Hepatic stellate cell (primary cell): ENCODE measurements around the gene DYSF.

Experiments used
- DNase-seq: peaks from one replicate; pipeline ENCODE4 v3.0.0; 2011; ENCODE audit warnings: low spot score

Gene DYSF

DNA sequence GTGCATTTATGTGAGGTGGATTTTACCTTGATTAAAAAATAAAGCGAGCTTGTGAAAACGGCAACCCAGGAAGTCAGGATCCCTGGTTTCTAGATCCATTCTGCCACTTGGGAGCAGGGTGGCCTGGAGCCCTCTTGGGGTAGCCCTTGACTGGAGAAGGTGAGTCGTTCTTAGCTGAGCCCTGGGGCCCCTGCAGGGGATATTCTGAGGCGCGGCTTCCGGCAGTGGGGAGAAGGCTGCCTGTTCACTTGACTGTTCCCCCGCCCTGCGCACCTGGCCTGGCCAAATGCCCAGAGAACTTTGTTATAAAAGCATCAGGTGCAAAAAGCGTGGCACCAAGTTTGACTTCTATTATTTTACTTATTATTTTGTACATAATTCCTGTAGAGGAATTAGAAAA, 221.9 kb downstream of the DYSF start:
- no peak for DNase-seq

DNA sequence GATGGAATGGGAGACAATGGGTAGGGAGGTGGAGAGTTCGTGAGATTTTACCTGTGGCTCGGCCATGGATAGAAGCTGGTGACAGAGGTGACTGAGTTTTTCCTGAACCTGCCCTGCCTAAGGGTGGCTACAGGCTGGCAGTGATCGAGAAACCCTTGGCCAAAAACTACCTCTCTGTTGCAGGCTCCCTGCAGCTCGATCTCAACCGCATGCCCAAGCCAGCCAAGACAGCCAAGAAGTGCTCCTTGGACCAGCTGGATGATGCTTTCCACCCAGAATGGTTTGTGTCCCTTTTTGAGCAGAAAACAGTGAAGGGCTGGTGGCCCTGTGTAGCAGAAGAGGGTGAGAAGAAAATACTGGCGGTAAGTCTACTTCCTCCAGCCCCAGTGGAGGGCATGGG, 225.5 kb downstream of the DYSF start:
- no peak for DNase-seq

DNA sequence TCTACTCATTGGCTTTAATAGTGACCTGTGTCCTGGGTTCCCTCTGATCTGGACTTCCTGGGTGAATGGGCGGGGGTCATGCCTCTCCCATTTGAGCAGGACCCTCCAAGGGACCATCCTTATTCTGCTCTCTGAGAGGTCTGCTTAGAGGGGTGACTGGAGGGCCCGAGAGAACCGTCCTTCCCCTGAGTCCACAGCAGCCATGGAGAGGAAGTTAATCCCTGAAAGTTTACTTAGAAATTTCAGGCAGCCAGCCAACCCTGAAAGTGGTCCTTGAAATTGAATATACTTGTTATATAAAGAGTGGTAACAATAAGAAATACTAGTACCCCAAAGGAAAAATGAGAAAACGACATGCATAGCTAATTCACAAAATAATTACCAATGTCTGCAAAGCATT, 226.1 kb downstream of the DYSF start:
- DNase-seq, result no peak

DNA sequence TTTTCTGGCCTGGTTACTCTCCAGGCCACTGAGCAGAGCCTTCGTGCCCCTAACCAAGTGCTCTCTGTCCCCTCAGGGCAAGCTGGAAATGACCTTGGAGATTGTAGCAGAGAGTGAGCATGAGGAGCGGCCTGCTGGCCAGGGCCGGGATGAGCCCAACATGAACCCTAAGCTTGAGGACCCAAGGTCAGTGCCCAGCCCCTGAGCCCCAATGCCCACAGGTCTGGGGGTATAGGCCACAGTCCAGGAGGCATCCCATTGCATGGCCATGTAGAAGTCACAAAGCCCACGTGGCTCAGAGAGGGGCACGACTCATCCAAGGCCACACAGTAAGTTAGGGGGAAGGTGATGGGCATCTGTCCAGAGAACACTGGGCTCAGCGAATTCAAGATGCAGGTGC, 227.6 kb downstream of the DYSF start:
- no peak for DNase-seq

DNA sequence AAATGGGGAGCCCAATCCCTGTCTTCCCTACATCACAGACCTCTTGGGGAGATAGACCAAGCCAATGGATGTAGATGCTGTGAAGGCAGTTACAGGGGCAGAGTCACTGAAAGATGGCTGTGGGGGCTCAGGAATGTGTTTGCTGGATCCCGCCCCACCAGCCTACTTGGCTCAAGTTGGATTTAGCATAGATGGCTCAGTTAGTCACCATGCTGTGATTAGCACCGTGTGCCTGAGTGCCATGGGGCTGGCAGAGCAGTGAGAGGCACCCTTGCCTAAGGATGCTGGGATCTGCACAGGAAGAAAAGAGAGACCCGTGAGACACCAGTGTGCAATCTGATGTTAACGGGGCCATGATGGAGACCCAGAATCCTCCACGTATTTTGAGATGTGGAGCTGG, 228.3 kb downstream of the DYSF start:
- DNase-seq, result no peak

DNA sequence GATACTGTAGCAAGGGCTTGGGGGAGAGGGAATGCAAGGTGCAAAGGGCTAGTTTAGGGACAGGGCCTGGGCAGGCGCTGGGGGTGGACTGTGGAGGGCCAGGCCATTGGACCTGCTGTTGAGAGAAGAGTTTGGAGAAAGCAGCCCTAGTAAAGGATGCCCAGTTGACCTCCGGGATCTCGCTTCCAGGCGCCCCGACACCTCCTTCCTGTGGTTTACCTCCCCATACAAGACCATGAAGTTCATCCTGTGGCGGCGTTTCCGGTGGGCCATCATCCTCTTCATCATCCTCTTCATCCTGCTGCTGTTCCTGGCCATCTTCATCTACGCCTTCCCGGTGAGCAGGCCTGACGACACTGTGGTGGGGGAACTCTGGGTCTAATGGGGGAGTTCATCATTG, 229.0 kb downstream of the DYSF start:
- no peak for DNase-seq

DNA sequence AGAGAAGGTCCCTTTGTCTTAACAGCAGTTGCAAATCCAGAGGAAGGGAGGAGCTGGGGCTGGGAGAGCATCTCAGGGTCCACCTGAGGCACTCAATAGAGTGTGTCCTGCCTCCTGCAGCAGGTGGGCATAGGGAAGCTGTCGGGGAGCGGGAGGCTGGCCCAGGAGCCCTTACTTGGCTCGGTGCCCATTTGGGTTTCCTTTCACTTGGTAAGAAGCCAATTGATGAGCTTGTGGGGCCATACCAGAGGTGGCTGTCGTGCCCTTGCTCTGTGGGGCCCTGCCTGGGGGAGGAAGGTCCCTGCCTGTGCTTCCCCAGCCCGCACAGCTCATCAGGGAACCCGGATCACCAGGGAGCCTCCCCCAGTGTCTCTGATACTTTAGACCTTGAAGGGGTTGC, 229.7 kb downstream of the DYSF start:
- DNase-seq, result no peak

DNA sequence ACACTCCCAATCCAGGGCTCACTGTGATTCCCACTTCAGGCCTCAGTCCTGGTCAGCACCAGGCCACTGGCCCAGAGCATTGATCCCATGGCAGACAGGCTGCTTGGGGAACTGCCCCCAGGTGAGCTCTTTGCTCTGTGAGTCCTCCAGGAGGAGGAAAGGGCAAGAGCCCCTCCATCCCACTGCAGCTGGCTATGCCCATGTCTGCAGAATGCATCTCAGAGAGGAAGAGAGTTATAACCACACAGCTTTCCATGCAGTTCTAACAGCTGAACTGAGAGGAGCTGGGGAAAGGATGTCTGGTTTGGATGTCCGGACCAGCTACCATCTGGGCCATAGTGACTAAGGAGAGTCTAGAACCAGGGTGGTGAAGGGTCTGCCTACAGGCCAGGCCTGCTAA, 230.3 kb downstream of the DYSF start:
- DNase-seq, result no peak

DNA sequence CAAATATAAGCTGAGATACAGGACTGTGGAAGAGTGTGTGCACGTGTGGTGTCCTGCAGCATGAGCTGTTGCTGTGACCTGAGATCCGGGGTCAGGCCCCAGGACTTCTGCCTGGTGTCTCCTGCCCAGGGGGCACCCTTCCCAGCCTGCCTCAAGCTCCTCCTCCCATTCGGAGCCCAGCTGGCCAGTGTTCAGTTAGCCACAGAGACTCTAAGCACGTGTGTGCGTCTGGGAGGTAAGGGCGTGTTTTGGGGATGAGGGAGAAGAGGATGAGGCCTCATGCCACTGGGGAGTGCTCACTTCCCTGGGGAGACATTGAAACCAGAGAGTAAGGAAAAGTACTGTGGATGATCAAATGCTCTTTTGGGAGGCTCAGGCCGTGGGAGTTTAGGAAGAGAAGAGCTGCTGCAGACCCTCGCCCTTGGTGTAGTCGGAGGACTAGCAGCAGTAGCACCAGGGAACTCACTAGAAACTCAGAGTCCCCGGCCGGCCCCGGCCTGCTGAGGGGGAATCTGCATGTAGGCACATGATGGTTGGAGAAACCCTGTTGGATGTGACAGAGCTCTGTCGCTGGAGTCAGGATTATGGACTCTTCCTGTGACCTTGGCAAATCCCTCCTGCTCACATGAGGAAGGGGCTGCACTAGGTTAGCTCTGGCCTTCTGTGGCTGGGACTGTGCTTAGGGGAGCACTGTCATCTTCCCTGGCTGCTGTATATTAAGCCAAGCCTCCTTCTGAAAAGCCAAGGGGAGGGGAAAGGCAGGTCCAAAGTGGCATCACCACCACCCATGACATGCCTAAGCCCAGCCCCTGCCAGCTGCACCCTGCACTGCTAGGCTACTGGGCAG, 231.1 kb downstream of the DYSF start:
- no peak for DNase-seq

DNA sequence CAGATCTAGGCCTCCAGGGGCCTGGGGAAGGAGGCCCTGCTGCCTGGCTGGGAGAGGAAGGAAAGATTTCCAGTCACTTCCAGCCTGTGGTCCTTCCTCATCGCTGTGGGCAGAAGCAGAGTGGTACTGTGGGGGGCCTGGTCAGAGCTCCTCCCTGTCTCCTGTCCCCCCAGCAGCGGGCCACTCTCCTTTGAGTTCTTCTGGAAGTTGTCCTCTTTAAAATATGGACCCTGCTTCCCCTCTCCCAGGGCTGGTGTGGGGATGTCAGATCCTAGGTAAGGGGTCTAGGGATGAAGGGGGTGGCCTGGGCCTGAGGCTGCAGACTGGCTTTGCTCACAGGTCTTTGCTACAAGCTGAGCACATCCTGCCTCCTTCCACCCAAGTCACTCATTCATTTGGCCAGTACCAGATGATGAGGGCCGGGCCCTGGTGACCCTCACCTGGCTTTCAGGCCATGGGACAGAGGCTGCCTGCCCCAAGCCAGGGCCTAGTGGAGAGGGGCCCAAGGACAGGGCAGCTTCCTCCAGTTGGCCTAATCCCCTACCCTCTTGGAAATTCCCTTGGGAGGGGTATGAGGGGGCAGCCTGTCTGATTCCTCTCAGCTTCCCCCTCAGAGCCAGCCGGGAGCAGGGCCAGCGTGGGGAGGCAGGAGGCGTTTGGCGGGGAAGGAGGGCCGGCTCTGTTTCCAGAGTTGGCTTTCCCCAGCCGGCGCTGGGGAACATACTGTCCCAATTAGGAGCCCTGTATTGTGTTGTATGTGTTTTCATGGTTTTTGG, 231.9 kb downstream of the DYSF start:
- DNase-seq, result no peak

DNA sequence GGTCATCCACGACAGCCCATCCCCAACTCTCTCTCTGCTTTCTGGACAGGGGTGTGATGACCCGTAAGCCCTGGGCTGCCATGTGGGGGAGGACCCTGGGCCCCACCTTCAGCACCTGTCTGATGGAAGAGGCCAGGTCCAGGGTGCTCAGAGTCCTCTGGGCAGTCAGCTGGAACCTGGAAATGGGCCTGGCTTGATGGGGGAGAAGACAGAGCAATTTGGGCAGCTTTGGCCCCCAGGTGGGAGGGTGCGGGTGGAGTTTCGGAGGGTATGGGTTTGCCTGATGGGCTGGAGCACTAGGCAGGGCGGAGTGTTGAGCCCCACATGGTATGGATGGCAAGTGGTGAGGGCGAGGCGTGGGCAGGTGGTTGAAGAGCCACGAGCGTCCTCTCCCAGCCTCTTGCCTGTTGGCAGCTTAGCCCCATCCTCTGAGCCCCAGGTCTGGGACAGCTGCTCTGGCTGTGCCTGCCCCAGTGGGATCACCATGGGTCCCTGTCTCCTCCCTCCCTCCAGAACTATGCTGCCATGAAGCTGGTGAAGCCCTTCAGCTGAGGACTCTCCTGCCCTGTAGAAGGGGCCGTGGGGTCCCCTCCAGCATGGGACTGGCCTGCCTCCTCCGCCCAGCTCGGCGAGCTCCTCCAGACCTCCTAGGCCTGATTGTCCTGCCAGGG, 232.7 kb downstream of the DYSF start:
- no peak for DNase-seq

DNA sequence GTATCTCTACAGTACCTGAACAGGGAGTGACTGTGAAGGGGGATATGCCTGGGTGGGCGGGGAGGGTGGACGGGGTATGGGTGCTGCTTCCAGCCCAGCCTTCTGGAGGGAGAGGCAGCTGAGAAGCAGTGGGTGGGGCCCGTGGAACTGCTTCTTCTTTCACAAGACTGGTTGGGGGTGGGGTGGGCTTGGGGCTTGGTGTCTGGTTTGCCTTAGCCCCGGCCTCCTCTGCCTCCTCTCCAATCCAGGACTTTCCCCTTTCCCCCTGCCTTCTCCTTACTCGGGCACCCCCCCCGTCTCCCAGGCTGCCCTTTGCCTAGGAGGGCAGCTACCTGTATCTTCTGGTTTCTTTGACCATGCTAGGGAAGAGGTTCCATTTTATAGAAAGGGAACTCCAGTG, 233.4 kb downstream of the DYSF start:
- no peak for DNase-seq

DNA sequence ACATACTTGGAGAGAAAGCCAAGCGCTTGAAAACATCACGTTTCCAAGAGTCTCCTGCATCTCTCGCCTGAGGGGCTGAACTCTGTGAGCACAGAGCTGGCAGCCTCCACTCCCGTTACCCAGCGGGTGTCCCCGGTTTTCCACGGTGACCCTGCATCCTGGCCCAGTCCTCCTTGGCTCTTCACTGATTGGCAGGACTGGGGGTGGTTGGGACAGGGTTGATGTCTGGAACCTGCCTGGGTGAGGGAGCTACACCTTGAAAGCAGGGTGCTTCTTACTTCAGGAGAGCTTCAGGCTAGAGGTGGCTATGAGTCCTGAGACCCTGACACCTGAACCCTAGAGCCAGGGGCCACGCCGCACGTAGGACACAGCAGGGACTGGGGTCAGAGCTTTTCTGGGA, 234.1 kb downstream of the DYSF start:
- DNase-seq, result no peak

DNA sequence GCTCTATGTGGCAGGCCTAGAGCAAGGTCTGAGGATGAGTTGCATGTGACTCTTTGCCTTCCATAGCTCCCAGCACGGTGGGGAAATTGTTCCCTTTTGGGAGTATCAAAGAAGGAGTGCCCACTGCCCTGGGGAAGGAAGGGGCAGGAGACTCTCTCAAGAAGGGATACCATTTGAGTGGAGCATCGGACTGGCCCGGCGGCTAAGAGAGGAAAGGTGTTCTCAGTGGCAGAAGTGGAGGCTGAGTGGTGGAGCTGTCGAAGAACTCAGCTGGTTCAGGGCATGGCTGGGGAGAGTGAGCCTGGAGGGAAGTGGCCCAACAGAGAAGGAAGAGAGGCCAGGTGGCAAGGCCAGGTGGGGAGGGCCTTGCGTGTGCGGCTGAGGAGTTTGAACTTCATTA, 235.2 kb downstream of the DYSF start:
- no peak for DNase-seq

DNA sequence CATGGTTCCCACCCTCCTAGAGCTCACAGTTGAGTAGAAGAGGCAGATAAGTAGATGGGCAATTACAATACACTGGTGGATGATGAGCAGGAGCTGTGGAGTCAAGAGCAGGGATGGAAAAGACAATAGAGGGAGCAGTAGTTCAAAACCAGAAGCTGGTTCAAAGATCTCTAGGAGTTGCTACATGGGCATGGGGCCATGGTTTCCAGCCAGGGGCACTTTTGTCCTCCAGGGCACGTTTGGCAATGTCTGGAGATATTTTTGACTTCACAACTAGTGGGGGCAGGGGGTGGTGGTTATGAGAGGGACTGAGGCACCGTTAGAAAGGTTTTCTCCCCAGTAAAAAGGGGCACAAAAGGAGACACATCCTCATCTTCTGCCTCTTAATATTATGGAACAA, 236.0 kb downstream of the DYSF start:
- no peak for DNase-seq

DNA sequence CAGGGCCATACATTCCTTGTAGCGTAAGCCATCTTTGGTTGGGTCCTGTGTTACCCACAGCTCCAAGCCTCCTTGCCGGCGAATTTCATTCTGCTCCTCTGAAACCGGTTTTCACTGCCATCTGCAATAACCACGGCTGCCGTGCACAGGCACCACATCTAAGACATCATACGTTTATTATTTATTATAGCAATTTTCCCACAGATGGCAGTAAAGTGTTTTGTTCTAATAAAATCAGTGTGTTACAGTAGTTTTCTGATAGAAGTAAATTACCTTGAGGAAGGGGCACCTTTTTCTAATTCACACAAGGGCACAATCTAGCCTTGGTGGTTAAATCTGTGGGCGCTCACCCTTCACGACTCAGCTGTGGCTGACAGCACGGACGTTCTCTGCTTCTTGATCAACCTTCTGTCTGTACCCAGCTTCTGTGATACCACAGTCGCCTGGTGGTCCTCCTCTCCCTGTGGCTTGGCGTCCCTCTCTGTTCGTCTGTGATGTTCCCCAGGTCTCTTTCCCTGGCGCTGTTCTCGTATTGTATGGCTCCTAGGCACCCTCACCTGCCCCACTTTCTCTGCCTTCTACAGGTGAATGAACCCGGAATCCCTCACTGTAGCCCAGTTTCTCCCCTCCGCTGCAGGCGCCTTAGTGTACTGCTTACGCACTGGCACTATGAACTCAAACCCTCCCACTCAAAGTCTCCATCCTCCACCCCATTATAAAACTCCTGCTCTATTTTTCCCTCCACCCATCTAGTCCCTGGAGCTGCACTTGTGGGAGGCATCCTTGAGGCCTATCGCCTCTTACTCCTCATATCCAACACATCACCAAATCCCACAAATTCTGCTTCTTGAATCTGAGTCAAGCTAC, 236.8 kb downstream of the DYSF start:
- no peak for DNase-seq

DNA sequence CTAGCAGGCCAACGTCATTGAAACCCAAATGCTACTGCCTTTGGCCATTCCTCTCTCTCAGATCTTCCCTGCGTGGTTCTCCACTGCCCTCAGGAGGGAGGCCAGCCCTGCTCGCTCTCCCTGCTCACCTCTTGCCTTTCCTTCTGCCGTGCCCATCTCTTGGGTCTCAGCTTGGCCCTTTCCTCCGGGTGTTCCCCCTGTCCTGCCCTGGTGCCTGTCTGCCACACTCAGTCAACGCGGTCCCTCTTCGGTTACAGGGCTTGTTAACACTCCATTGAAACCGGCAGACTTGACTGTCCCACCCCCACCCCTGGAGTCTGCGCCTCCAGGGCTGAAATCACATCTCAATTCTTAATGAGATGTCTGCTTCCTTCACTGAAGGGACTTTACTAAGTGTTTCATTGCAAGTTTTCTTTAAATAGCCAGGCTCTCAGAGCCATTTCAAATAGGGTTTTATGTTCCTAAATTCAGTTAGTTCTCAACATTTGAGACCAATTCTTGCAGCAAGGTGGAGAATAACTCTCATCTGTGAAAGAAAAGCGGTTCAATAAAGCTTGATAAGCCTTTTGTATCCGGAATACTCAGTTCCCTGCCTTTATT, 237.6 kb downstream of the DYSF start:
- DNase-seq, result no peak

DNA sequence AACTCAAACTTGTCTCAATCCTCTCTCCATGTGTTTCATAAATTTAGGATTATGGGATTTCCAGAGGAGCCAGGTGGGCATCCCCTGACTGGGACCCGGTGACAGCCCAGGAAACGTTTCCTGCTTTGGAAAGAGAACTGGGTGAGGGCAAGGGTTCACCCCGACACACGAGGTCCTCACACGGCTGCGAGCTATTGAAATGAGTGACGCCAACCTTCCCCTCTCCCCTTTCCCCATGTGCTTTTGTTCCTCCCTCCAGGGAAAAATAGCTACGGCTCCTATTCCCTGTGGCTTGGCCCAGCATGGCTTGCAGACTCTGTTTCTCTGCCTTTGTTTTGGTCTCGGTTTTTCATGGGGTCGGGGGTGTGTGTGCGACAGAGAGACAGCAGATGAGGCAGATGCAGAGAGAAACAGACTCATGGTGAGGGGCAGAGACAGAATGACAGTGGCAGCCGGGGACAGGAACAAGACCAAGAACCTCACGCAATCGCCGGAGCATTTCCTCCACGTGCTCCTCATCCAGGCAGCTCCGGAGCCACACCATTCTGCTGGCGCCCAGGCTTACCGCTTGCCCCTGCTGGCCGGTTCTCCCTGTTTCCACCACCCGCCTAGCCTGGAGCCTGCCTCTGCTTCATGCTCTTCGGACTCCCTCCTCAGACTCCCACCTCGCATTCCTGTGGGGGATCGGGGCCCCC, 238.5 kb downstream of the DYSF start:
- no peak for DNase-seq

DNA sequence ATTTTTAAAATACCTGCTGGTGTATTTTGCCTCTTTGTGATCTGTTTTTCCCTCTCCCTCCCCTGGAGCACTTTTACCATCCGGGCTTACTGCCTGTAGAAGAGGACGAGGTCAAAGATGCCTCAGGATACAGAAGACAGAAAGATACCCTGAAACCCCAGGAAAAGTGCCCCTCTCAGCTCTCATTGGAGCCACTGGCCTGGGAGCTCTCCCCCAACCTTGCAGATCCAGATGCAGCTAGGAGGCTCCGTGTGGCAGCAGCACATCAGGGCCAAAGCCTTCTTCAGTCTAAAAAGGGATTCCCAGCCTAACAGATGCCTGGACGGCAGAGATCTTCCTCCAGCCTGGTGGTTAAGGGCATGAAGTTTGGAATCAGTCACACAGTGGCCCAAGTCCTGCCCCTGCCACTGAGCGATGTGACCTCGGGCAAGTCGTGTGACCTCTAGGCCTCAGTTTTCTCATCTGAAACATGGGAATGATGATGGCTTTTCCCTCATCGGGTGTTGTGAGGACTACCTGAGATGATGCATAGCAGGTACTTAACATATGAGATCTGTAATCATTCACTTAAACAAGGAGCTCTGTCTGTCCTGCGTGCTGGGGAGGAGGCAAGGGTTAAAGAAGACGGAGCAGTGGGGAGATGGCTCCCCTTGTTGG, 239.4 kb downstream of the DYSF start:
- no peak for DNase-seq
